ENCODE results near the gene BEST4. TPM values are rescaled to one million over a fixed set of nuclear protein-coding genes. Genes with fewer than 3 reads are reported as not detected.

Gene BEST4
- total RNA-seq, 2 experiments from 2014 or later, result 0.44 to 3.1 TPM

DNA sequence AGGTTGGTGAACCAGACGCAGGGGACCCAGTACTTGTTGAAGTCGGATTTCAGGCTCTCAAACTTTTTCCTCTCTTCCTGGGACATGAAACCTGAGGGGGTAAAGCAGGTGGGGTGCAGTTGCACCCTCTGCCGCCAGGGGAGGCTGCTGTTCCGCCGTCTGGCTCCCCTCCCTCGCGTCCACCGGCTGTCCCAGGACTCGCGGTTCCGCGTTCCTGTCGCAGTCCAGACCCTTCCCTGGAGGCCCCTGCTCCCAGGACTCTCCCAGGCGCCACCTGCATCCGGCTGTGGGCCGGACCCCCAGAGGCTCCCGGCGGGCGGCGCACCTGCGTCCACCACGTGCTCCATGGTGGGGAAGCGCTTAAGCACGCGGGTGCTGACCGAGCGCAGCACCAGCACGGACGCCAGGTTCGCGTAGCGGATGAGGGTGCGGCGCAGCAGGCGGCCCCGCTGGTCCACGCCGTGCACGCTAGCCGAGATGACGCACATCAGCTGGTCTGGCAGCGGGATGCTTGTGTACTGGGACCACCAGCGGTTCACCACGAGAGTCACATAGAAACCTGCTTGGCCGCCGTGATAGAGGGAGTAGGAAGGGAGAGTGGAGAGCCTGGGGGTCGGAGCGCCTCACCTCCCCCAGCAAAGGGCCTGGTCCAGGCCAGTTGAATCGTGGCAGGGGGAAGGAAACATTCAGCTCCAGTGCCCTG, 1.7 kb downstream of the BEST4 start:
- no peak overlapping the region for H3K27ac ChIP-seq (ENCODE audit: low read depth, low read length, poor library complexity, severe bottlenecking)

DNA sequence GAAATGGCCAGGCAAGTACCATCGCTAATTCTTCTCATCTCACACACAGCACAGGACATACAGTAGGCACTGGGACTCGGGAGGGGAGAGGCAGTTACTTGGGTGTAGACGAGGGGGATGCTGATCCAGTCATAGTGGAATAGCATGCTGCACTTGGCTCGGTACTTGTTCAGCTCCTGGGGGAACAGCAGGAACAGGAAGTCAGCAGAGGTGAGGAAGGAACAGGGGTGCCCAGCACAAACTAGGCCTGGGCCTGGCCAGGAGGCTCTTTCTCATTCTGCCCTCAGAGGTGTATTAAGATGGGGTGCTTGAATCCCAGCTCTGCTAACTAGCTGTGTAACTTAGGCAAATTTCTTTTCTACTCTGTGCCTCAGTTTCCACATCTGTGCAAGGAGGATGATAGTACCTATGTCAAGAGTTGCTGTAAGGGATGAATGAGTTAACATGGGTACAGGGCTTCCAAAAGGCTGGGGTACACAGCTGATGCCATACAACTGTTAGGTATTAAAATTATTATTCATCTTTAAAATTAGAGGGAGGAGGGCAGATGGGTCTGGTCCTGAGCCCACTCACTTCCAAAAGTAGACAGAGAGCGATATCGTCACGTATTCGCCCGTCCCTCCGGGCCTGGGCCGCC, 2.4 kb downstream of the BEST4 start:
- H3K4me2 ChIP-seq (ENCODE audit: low read length), result peak overlapping the region; percentile 66
- H2AFZ ChIP-seq (ENCODE audit: low read length), result peak overlapping the region; percentile 93; the same call in 1 of the 2 replicates

More for the DNA sequence above, 1.7 kb downstream of the BEST4 start:
- peaks cover 35% of the 10 kb centered on the region for H3K4me1 ChIP-seq (ENCODE audit: insufficient read depth, low read length, poor library complexity, severe bottlenecking)
- no peaks in the 10 kb centered on the region for H3K9me2 ChIP-seq (ENCODE audit: insufficient read depth, low read length)
- no TSS peak for BruUV-seq (replicated peaks)
- H3K4me2 ChIP-seq (ENCODE audit: low read length), result peak overlapping the region; percentile 66
- DNase-seq (ENCODE audit: low spot score), result peak; percentile 78
- no peaks in the 10 kb centered on the region for H3K79me2 ChIP-seq (ENCODE audit: insufficient read depth, low read depth, low read length)
- intact Hi-C loops (cut with micrococcal nuclease; ENCODE audit: unreplicated experiment), result no loop called here
- peaks cover 13% of the 10 kb centered on the region for H3K36me3 ChIP-seq (ENCODE audit: insufficient read depth, low read length)
- ChIA-PET CTCF (ENCODE audit: unreplicated experiment) (no interaction called here), POLR2A (interaction anchor here (0.8 to 4.4 kb wide), 4 partner anchors 23 to 91 kb away, joined by 3 to 20 read pairs (median 4); partner anchors contain the start of gene RNU5D-1)
- peak overlapping the region; percentile 93 for H2AFZ ChIP-seq (ENCODE audit: low read length)
- no peaks in the 10 kb centered on the region for H3K9me3 ChIP-seq (ENCODE audit: low read length)
- H3K4me3 ChIP-seq (ENCODE audit: low read depth, low read length, poor library complexity, severe bottlenecking), result peak overlapping the region; percentile 56
- H4K20me1 ChIP-seq (ENCODE audit: insufficient read depth, low read length), result no peaks in the 10 kb centered on the region
- TF ChIP-seq, protein P1, sequence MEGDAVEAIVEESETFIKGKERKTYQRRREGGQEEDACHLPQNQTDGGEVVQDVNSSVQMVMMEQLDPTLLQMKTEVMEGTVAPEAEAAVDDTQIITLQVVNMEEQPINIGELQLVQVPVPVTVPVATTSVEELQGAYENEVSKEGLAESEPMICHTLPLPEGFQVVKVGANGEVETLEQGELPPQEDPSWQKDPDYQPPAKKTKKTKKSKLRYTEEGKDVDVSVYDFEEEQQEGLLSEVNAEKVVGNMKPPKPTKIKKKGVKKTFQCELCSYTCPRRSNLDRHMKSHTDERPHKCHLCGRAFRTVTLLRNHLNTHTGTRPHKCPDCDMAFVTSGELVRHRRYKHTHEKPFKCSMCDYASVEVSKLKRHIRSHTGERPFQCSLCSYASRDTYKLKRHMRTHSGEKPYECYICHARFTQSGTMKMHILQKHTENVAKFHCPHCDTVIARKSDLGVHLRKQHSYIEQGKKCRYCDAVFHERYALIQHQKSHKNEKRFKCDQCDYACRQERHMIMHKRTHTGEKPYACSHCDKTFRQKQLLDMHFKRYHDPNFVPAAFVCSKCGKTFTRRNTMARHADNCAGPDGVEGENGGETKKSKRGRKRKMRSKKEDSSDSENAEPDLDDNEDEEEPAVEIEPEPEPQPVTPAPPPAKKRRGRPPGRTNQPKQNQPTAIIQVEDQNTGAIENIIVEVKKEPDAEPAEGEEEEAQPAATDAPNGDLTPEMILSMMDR (conservative IDR thresholded peaks at IDR 0.05; ENCODE audit: low read length), result peak; percentile 97
- TF ChIP-seq EZH2phosphoT487 (IDR thresholded peaks at IDR 0.05; ENCODE audit: borderline replicate concordance, low read depth, low read length), result no peak

More for the DNA sequence above, 2.4 kb downstream of the BEST4 start:
- BruUV-seq (replicated peaks), result no TSS peak
- ChIA-PET POLR2A (interaction anchor here (0.5 to 4.4 kb wide), 6 partner anchors 10 to 720 kb away, joined by 3 to 20 read pairs (median 6); partner anchors contain the start of genes PLK3, RNU5D-1 and RPS8), CTCF (ENCODE audit: unreplicated experiment) (interaction anchor here (2.5 kb wide), 1 partner anchor 23 kb away, joined by 9 read pairs; no protein-coding TSS in a partner anchor)
- Histone ChIP-seq H3K27ac (ENCODE audit: low read depth, low read length, poor library complexity, severe bottlenecking) (peak overlapping the region; percentile 40), H3K9me2 (ENCODE audit: insufficient read depth, low read length) (no peaks in the 10 kb centered on the region), H3K79me2 (ENCODE audit: insufficient read depth, low read depth, low read length) (no peaks in the 10 kb centered on the region), H4K20me1 (ENCODE audit: insufficient read depth, low read length) (no peaks in the 10 kb centered on the region), H3K4me1 (ENCODE audit: insufficient read depth, low read length, poor library complexity, severe bottlenecking) (peaks cover 35% of the 10 kb centered on the region), H3K36me3 (ENCODE audit: insufficient read depth, low read length) (peaks cover 20% of the 10 kb centered on the region), H3K9me3 (ENCODE audit: low read length) (no peaks in the 10 kb centered on the region), H3K4me3 (ENCODE audit: low read depth, low read length, poor library complexity, severe bottlenecking) (peak overlapping the region; percentile 56)
- DNase-seq (ENCODE audit: low spot score), result no peak
- TF ChIP-seq EZH2phosphoT487 (IDR thresholded peaks at IDR 0.05; ENCODE audit: borderline replicate concordance, low read depth, low read length), result no peak
- TF ChIP-seq, protein P1 (conservative IDR thresholded peaks at IDR 0.05; ENCODE audit: low read length), result no peak
- intact Hi-C loops (cut with micrococcal nuclease; ENCODE audit: unreplicated experiment), result no loop called here
